NB4 (cell line): ENCODE results near the gene PAIP2B.

Source experiments
- DNase-seq: peaks from one replicate; pipeline ENCODE4 v3.0.0; 2010; ENCODE audit warnings: low read depth
- H3K4me3 ChIP-seq: one replicate; pipeline ENCODE4 v1.5.1; 2011; ENCODE audit warnings: mild to moderate bottlenecking, low read depth, low read length, moderate library complexity
- MYC ChIP-seq: IDR thresholded peaks from 2 replicates; pipeline ENCODE4 v1.6.1; 2011; ENCODE audit warnings: low read depth, low read length
- POLR2A ChIP-seq: IDR thresholded peaks from 2 replicates; pipeline ENCODE4 v1.6.1; 2011; ENCODE audit warnings: mild to moderate bottlenecking; ENCODE audit not compliant: insufficient read length; ENCODE audit errors: extremely low read depth
- TF ChIP-seq, protein P1 (sequence below): IDR thresholded peaks from one replicate; pipeline ENCODE4 v1.5.1; 2012; ENCODE audit warnings: low read depth, low read length
- TF ChIP-seq, protein P2 (sequence below): IDR thresholded peaks from 2 replicates; pipeline ENCODE4 v1.6.1; 2011; ENCODE audit warnings: low read depth, low read length

Gene PAIP2B

GRCh38 chr2:71154798-71155197 is 72.1 kb downstream of the PAIP2B start:
- no peak overlapping the region for H3K4me3 ChIP-seq
- TF ChIP-seq POLR2A, result no peak
- TF ChIP-seq, protein P1, sequence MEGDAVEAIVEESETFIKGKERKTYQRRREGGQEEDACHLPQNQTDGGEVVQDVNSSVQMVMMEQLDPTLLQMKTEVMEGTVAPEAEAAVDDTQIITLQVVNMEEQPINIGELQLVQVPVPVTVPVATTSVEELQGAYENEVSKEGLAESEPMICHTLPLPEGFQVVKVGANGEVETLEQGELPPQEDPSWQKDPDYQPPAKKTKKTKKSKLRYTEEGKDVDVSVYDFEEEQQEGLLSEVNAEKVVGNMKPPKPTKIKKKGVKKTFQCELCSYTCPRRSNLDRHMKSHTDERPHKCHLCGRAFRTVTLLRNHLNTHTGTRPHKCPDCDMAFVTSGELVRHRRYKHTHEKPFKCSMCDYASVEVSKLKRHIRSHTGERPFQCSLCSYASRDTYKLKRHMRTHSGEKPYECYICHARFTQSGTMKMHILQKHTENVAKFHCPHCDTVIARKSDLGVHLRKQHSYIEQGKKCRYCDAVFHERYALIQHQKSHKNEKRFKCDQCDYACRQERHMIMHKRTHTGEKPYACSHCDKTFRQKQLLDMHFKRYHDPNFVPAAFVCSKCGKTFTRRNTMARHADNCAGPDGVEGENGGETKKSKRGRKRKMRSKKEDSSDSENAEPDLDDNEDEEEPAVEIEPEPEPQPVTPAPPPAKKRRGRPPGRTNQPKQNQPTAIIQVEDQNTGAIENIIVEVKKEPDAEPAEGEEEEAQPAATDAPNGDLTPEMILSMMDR, result peak; percentile 69
- TF ChIP-seq, protein P2, sequence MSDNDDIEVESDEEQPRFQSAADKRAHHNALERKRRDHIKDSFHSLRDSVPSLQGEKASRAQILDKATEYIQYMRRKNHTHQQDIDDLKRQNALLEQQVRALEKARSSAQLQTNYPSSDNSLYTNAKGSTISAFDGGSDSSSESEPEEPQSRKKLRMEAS, result no peak
- TF ChIP-seq MYC, result no peak
- peak; percentile 79 for DNase-seq

DNA sequence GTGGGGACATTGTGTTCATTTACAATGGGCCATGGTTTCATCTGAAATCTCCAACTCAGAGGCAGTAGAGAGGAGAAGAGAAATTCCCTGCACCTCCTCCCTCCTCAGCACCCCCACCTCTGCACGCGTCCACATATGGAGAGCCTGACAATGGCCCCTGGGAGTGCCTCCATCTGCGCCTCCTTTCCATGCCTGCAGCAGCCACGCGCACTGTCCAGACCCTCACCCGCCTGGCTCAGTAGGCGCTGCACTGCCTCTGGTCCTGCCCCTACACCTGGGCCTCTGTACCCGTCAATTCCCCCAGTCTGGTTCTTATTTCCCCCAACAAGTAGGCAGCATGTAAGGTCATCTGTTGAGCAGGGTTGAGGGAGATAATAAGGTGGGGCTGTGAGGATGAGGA is 72.6 kb downstream of the PAIP2B start:
- no peak overlapping the region for H3K4me3 ChIP-seq
- TF ChIP-seq, protein P2, result no peak
- TF ChIP-seq POLR2A, result no peak
- TF ChIP-seq, protein P1, result no peak
- no peak for TF ChIP-seq MYC
- DNase-seq, result no peak

DNA sequence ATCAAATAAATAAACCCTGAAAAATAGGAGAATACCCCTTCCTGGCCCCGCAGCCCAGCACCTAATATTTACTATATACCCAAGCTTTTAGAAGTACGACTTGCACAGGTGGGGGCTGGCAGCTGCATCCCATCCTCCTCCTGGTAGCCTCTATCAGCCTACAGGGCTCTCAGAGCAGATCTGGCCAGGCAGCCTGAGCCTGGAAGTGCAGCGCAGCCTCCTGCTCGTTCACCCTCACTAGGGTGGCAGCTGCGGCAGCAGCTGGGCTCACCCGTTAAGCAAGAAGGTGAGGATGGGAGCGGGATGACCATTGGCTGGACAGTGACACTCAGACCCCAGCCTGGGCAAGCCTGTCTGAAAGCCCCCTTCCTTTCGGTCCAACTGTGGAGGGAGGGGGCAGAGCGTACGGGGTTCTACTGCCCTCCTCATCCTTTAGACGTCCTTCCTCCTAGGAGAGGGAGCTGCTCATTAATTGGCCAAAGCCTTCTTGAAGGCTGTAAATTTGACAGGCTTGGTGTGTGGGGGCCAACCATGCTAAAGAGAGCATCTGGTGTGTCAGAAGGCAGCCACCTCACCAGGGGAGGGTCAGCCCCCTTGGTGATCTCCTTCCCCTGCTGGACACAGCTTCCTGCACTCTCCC is 73.2 kb downstream of the PAIP2B start:
- no peak overlapping the region for H3K4me3 ChIP-seq
- no peak for DNase-seq
- TF ChIP-seq, protein P1, result no peak
- no peak for TF ChIP-seq POLR2A

DNA sequence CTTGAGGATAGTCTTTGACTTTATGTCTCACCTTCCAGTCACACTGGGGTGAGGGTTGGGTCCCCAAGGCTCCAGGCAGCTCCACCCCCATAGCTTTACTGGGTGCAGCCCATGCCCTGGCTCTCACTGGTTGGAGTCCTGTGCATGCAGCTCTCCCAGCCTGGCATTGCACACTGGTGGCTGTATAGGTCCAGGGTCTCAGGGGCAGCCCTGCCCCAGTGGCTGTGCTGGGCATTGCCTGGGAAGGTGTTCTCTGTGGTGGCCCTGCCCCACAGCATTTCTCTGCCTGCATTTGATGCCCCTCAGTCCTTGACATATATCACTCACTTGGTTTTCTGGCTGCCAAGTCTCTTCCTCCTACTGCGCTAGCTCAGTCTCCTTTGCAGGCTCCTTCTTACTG is 75.3 kb downstream of the PAIP2B start:
- TF ChIP-seq POLR2A (no peak), MYC (no peak)
- TF ChIP-seq, protein P2, result no peak
- TF ChIP-seq, protein P1, result no peak
- DNase-seq, result no peak
- no peak overlapping the region for H3K4me3 ChIP-seq

DNA sequence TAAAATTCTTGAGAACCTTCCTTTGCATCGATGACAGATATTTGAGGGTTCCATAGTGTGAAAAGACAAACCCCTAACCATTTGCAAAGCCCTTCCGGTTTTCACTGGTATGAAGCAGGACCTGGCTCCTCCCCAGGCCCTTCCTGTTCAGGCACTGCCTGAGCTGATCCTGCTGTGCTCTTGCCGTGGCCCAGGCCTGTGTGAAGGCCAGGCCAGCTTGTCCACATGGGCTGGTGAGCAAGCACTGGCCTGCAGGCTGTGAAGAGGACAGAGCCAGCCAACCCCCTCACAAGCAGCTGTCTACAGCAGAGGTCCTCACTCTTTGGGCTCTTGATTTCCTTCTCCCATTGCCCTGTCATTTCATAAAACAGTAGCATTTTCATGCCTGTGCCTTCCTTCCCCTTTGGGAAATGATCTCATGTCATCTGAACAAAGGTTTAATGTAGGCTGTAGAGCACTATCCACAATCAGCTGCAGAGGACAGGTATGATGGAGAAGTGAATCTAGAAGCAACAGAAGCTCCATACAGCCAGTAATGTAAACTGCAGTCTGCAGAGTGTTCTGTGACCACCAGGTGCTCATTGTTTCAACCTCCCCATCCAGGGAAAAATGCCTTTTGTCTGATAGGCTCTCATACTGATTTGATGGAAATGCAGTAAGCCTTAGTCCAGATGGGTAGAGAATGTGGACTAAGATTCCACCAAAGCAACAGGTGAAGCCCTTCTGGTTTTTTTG is 76.7 kb downstream of the PAIP2B start:
- no peak for DNase-seq
- TF ChIP-seq, protein P1, result no peak
- TF ChIP-seq MYC (no peak), POLR2A (no peak)
- TF ChIP-seq, protein P2, result no peak
- no peak overlapping the region for H3K4me3 ChIP-seq
